Osteoblast (primary cell): ENCODE measurements around the gene ADGRG7. TPM values are rescaled to one million over a fixed set of nuclear protein-coding genes. Genes with fewer than 3 reads are reported as not detected.
A peak's percentile ranks its signal among the peaks of the same experiment; 100 is the strongest.

Experiments used
- DNase-seq: peaks from one replicate; pipeline ENCODE4 v3.0.0; 2011; ENCODE audit warnings: low spot score, mixed read lengths; ENCODE audit not compliant: insufficient read length; ENCODE audit errors: missing footprints
- H2AFZ ChIP-seq: 2 replicates; pipeline ENCODE4 v1.6.0; 2011; ENCODE audit warnings: mild to moderate bottlenecking, low read length
- H3K27ac ChIP-seq: 2 replicates; pipeline ENCODE4 v1.5.1; 2011; ENCODE audit warnings: mild to moderate bottlenecking, low read depth, low read length, moderate library complexity
- H3K27me3 ChIP-seq: 2 replicates; pipeline ENCODE4 v1.6.0; 2012; ENCODE audit warnings: mild to moderate bottlenecking, control low read depth, inconsistent platforms, low read length, moderate library complexity; ENCODE audit not compliant: insufficient read depth
- H3K36me3 ChIP-seq: 2 replicates; pipeline ENCODE4 v1.5.1; 2011; ENCODE audit warnings: mild to moderate bottlenecking, low read length, control low read depth, moderate library complexity; ENCODE audit not compliant: insufficient read depth
- H3K4me1 ChIP-seq: 2 replicates; pipeline ENCODE4 v1.5.1; 2011; ENCODE audit warnings: mild to moderate bottlenecking, low read length, control low read depth, moderate library complexity; ENCODE audit not compliant: insufficient read depth
- H3K4me2 ChIP-seq: 2 replicates; pipeline ENCODE4 v1.6.0; 2011; ENCODE audit warnings: mild to moderate bottlenecking, low read length; ENCODE audit not compliant: insufficient read depth
- H3K4me3 ChIP-seq: fragments of 200-600 bp; sonication (generic); 3 replicates; pipeline ENCODE4 v1.5.1; 2012; ENCODE audit warnings: mild to moderate bottlenecking, low read length, inconsistent platforms; ENCODE audit not compliant: insufficient read depth
- H3K79me2 ChIP-seq: 2 replicates; pipeline ENCODE4 v1.6.0; 2012; ENCODE audit warnings: mild to moderate bottlenecking, low read length, control low read depth, inconsistent platforms; ENCODE audit not compliant: insufficient read depth
- H3K9me3 ChIP-seq: 2 replicates; pipeline ENCODE4 v1.5.1; 2011; ENCODE audit warnings: low read depth, low read length, control low read depth
- H4K20me1 ChIP-seq: 2 replicates; pipeline ENCODE4 v1.6.0; 2012; ENCODE audit warnings: mild to moderate bottlenecking, low read length, control low read depth; ENCODE audit not compliant: insufficient read depth
- CTCF ChIP-seq: IDR thresholded peaks from 2 replicates; pipeline ENCODE4 v1.5.1; 2011; ENCODE audit warnings: mild to moderate bottlenecking, low read depth, low read length, moderate library complexity; ENCODE audit errors: extremely low read depth
- total RNA-seq: library from RNA; depleted of rRNA; stranded (reverse); fragments of >200 nt; gene quantifications from 2 replicates; pipeline ENCODE4 v1.2.3, GENCODE V29; 2012

The ADGRG7 gene
- total RNA-seq, 1 donor, result not detected

DNA sequence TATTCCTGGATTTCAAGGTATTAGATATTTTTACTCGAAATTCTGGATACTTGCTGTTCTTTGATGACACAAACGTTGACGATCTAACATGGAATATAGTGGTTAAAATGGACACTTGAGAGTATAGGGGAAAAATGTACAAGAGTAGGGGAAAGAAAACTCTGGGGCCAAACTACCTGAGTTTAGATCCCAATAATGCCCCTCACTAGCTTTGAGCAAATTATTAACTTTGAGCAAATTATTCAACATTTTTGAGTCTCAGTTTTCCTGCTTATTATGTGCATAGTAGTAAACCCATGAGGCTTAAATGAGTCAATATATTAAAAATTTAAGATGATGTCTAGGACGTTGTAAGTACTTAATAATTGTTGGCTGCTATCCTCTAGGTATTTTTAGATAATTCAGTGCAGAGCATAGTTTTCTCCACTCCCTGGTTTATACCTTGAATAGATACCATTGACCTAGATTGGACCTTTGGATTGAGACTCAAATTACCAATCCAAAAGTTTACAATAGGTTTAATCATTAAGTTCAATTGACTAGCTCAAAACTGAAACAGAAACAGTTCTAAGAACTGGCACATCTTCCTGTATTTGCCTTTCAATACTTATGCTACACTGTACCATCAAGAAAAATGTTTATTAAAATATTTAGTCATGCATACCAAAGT lies 4.5 kb downstream of the ADGRG7 start:
- DNase-seq, result no peak
- Histone ChIP-seq H3K36me3 (no peaks in the 10 kb centered on the region), H3K79me2 (no peaks in the 10 kb centered on the region), H3K4me1 (peaks cover 6% of the 10 kb centered on the region), H3K27ac (no peak overlapping the region), H4K20me1 (no peaks in the 10 kb centered on the region), H3K4me3 (no peak overlapping the region), H3K4me2 (no peak overlapping the region), H3K27me3 (peaks cover 37% of the 10 kb centered on the region), H3K9me3 (no peaks in the 10 kb centered on the region), H2AFZ (no peak overlapping the region)
- TF ChIP-seq CTCF, result no peak

DNA sequence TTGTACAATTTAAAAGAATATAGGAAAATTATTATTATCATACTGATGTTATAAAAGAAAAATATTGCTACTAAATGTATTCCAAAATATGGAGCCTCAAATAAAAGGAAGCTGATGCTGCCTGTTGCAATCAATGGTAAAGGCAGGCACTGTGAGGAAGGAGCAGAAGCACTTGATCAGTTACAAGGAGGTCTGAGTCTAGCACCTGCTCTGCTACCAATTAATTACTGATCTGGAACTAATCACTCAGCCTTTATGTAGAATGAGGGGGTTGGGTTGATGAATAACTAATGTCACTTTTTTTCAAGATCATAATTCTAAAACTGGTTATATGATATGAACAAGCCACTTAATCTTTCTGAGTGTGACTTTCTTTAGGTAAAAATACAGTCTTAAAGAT lies 5.5 kb downstream of the ADGRG7 start:
- DNase-seq, result no peak
- H4K20me1 ChIP-seq, result no peaks in the 10 kb centered on the region
- H3K4me2 ChIP-seq, result no peak overlapping the region
- no peaks in the 10 kb centered on the region for H3K36me3 ChIP-seq
- H3K27ac ChIP-seq, result no peak overlapping the region
- TF ChIP-seq CTCF, result no peak
- H3K79me2 ChIP-seq, result no peaks in the 10 kb centered on the region
- peaks cover 26% of the 10 kb centered on the region for H3K27me3 ChIP-seq
- H2AFZ ChIP-seq, result no peak overlapping the region
- H3K9me3 ChIP-seq, result no peaks in the 10 kb centered on the region
- no peak overlapping the region for H3K4me3 ChIP-seq
- H3K4me1 ChIP-seq, result peaks cover 6% of the 10 kb centered on the region

DNA sequence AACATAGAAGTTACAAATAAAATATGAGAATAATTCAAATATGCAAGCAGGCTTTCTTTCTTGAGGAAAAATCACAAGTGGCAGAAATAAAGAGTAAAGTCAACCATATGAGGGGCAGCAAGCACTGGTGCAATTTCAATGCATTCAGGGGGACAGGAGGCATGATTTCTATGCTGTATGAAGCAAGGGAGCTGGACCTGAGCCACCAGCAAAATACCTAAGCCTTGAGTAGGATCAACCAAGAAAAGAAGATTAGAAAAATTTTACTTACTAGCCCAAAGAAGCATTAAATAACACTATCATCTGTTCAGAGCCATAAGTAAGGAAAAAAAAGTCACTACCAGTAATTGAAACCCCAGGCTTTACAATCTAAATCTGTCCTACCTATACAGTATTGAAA lies 6.3 kb downstream of the ADGRG7 start:
- no peaks in the 10 kb centered on the region for H3K36me3 ChIP-seq
- DNase-seq, result peak; percentile 4
- H3K27ac ChIP-seq, result no peak overlapping the region
- peaks cover 6% of the 10 kb centered on the region for H3K4me1 ChIP-seq
- no peaks in the 10 kb centered on the region for H4K20me1 ChIP-seq
- peaks cover 24% of the 10 kb centered on the region for H3K27me3 ChIP-seq
- H3K4me2 ChIP-seq, result no peak overlapping the region
- TF ChIP-seq CTCF, result no peak
- no peaks in the 10 kb centered on the region for H3K9me3 ChIP-seq
- H2AFZ ChIP-seq, result no peak overlapping the region
- no peaks in the 10 kb centered on the region for H3K79me2 ChIP-seq
- no peak overlapping the region for H3K4me3 ChIP-seq

DNA sequence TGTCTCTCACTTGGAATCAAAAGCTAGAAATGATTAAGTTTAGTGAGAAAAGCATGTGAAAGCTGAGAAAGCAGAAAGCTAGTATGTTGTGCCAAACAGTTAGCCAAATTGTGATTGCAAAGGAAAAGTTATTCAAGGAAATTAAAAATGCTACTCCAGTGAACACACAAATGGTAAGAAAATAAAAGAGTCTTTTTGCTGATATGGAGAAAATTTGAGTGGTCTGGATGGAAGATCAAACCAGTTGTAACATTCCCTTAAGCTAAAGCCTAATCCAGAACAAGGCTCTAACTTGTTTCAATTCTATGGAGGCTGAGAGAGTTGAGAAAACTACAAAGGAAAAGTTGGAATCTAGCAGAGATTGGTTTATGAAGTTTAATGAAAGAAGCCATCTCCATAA lies 11.8 kb downstream of the ADGRG7 start:
- H3K27ac ChIP-seq, result no peak overlapping the region
- H3K36me3 ChIP-seq, result no peaks in the 10 kb centered on the region
- H3K4me2 ChIP-seq, result no peak overlapping the region
- no peak overlapping the region for H2AFZ ChIP-seq
- TF ChIP-seq CTCF, result no peak
- H3K4me1 ChIP-seq, result no peaks in the 10 kb centered on the region
- H4K20me1 ChIP-seq, result no peaks in the 10 kb centered on the region
- peaks cover 6% of the 10 kb centered on the region for H3K27me3 ChIP-seq
- H3K9me3 ChIP-seq, result no peaks in the 10 kb centered on the region
- no peaks in the 10 kb centered on the region for H3K79me2 ChIP-seq
- no peak overlapping the region for H3K4me3 ChIP-seq
- DNase-seq, result no peak
